ENCODE results near the gene PSTK.

Gene PSTK

DNA sequence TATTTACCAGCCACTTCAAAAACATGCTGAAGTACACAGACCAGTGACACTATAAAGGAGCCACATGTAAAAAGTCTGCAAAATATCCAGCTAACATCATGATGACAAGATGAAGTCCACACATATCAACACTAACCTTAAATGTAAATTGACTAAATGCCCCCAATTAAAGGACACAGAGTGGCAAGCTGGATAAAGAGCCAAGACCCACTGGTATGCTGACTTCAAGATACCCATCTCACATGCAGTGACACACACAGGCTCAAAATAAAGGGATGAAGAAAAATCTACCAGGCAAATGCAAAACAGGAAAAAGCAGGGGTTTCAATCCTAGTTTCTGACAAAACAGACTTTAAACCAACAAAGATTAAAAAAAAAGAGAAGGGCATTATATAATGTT lies 13.3 kb upstream of the PSTK start:
- no peaks in the 10 kb centered on the region for H3K36me3 ChIP-seq (ENCODE audit: insufficient read depth, low read length)
- H3K27ac ChIP-seq (ENCODE audit: low read depth, low read length): no peak overlapping the region
- H3K27me3 ChIP-seq (ENCODE audit: control insufficient read depth in 1 of 2, insufficient read depth in 2 of 2, low read length in 2 of 2): no peaks in the 10 kb centered on the region
- no peak overlapping the region for H3K9ac ChIP-seq (ENCODE audit: low read length)
- no peaks in the 10 kb centered on the region for H3K4me1 ChIP-seq (ENCODE audit: insufficient read depth, low read length)
- no peak overlapping the region for H3K4me3 ChIP-seq (ENCODE audit: low read depth in 1 of 2, low read length in 2 of 2)
- no peaks in the 10 kb centered on the region for H3K9me3 ChIP-seq (ENCODE audit: low read length)

DNA sequence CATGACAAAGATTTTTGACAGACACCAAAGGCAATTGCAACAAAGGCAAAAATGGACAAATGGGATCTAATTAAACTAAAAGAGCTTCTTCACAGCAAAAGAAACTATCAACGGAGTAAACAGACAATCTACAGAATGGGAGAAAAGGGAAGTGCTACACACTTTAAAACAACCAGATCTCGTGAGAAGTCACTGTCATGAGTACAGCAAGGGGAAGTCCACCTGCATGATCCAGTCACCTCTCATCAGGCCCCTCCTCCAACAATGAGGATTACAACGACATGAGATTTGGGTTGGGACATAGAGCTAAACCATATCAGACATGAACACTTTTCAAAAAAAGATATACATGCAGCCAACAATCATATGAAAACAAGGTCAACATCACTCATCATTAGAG lies 11.5 kb upstream of the PSTK start:
- H3K4me1 ChIP-seq (ENCODE audit: insufficient read depth, low read length): no peaks in the 10 kb centered on the region
- H3K36me3 ChIP-seq (ENCODE audit: insufficient read depth, low read length): no peaks in the 10 kb centered on the region
- no peak overlapping the region for H3K9ac ChIP-seq (ENCODE audit: low read length)
- no peak overlapping the region for H3K27ac ChIP-seq (ENCODE audit: low read depth, low read length)
- no peaks in the 10 kb centered on the region for H3K27me3 ChIP-seq (ENCODE audit: control insufficient read depth in 1 of 2, insufficient read depth in 2 of 2, low read length in 2 of 2)
- H3K9me3 ChIP-seq (ENCODE audit: low read length): no peaks in the 10 kb centered on the region
- no peak overlapping the region for H3K4me3 ChIP-seq (ENCODE audit: low read depth in 1 of 2, low read length in 2 of 2)

DNA sequence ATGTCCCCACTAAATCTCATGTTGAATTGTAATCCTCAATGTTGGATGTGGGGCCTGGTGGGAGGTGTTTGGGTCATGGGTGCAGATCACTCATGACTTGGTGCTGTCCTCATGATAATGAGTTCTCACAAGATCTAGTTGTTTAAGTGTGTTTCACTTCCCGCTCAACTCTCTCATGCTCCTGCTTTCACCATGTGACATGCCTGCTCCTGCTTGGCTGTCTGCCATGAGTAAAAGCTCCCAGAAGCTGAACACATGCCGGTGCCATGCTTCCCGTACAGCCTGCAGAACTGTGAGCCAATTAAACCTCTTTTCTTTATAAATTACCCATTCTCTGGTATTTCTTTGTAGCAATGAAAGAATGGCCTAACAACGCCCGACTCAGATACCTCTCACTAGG lies 6.2 kb upstream of the PSTK start:
- Histone ChIP-seq H3K36me3 (ENCODE audit: insufficient read depth, low read length) (no peaks in the 10 kb centered on the region), H3K9me3 (ENCODE audit: low read length) (no peaks in the 10 kb centered on the region), H3K4me3 (ENCODE audit: low read depth in 1 of 2, low read length in 2 of 2) (no peak overlapping the region), H3K27me3 (ENCODE audit: control insufficient read depth in 1 of 2, insufficient read depth in 2 of 2, low read length in 2 of 2) (no peaks in the 10 kb centered on the region), H3K4me1 (ENCODE audit: insufficient read depth, low read length) (no peaks in the 10 kb centered on the region), H3K9ac (ENCODE audit: low read length) (no peak overlapping the region), H3K27ac (ENCODE audit: low read depth, low read length) (no peak overlapping the region)

DNA sequence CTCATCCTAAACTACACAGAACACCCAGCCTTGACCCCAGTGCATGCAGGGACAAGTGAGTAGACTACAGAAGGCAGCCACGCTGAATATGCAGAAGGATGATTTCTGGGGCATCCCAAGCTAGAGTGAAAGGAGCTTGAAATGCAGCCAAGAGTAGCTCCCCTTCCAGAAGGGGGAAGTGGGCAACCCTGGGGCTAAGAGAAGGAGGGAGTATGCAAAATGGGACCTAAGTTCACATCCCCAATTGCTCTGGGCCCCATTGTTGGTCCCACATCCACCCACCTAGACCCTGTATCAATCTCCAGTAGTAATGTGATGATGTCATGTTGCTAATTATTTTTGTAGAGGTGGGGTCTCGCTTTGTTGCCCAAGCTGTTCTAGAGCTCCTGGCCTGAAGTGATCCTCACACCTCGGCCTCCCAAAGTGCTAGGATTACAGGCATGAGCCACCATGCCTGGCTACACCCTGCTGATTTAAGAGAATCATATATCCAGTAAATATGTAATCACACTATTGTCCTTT lies 5.6 kb upstream of the PSTK start:
- H3K27ac ChIP-seq (ENCODE audit: low read depth, low read length): no peak overlapping the region
- no peaks in the 10 kb centered on the region for H3K36me3 ChIP-seq (ENCODE audit: insufficient read depth, low read length)
- no peak overlapping the region for H3K4me3 ChIP-seq (ENCODE audit: low read depth in 1 of 2, low read length in 2 of 2)
- H3K27me3 ChIP-seq (ENCODE audit: control insufficient read depth in 1 of 2, insufficient read depth in 2 of 2, low read length in 2 of 2): no peaks in the 10 kb centered on the region
- no peak overlapping the region for H3K9ac ChIP-seq (ENCODE audit: low read length)
- H3K4me1 ChIP-seq (ENCODE audit: insufficient read depth, low read length): peaks cover 3% of the 10 kb centered on the region
- H3K9me3 ChIP-seq (ENCODE audit: low read length): no peaks in the 10 kb centered on the region

DNA sequence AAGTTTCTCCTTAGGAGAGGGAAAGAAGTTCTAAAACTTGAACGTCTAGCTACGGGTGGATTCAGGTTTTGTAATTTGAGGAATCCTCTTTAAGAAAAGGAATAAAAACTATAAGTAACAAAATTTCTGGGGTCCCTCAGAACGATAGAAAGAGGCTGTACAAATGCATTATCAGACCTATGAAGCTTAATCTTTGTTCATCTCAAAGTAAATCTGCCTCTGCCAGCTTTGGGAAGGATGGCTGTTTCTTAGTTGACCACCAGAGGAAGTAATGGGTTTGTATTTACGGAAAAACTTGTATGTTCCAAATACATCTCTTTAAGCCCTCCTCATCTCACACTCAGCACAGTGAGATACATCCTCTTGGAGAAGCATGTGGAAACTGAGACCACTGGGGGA lies 864 bp downstream of the PSTK start:
- no peaks in the 10 kb centered on the region for H3K9me3 ChIP-seq (ENCODE audit: low read length)
- H3K4me1 ChIP-seq (ENCODE audit: insufficient read depth, low read length): peaks cover 12% of the 10 kb centered on the region
- no peak overlapping the region for H3K9ac ChIP-seq (ENCODE audit: low read length)
- H3K27ac ChIP-seq (ENCODE audit: low read depth, low read length): no peak overlapping the region
- no peaks in the 10 kb centered on the region for H3K36me3 ChIP-seq (ENCODE audit: insufficient read depth, low read length)
- peak overlapping the region; percentile 25 to 62 for H3K4me3 ChIP-seq (ENCODE audit: low read depth in 1 of 2, low read length in 2 of 2)
- H3K27me3 ChIP-seq (ENCODE audit: control insufficient read depth in 1 of 2, insufficient read depth in 2 of 2, low read length in 2 of 2): no peaks in the 10 kb centered on the region

DNA sequence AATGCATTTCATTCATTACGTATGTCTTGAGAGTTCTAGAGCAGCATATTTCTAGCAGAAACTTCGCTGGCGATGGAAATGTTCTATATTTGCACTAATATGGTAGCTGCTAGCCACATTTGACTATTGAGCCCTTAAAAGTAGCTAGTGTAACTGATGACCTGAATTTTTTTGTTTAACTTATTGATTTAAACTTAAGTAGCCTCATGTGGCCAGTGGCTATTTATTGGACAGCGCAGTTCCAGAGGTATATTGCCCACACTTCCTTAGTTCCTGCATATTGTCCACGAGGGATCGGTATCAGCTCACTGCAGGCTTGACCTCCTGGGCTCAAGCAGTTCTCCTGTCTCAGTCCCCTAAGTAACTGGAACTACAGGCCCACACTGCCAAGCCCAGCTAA lies 3.7 kb downstream of the PSTK start:
- H3K4me3 ChIP-seq (ENCODE audit: low read depth in 1 of 2, low read length in 2 of 2): no peak overlapping the region
- H3K27ac ChIP-seq (ENCODE audit: low read depth, low read length): no peak overlapping the region
- H3K9me3 ChIP-seq (ENCODE audit: low read length): no peaks in the 10 kb centered on the region
- H3K9ac ChIP-seq (ENCODE audit: low read length): no peak overlapping the region
- H3K36me3 ChIP-seq (ENCODE audit: insufficient read depth, low read length): no peaks in the 10 kb centered on the region
- no peaks in the 10 kb centered on the region for H3K27me3 ChIP-seq (ENCODE audit: control insufficient read depth in 1 of 2, insufficient read depth in 2 of 2, low read length in 2 of 2)
- H3K4me1 ChIP-seq (ENCODE audit: insufficient read depth, low read length): peaks cover 12% of the 10 kb centered on the region

DNA sequence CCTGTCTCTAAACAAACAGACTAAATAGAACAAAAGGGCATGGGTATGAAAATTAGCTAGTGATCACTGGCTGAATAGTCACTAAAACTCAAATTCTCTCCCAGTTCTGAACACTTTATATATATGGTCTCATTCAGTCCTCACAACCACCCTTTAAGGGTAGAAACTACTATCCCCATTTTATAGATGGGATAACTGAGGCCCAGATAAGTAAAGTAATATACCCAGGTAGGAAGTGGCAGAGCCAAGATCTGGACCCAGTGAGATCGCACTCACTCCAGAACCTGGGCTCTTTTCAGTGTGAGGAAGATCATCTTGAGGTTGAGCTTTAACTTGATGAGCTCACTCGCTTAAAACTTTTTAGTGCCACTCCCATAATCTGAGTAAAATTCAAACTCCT lies 4.5 kb downstream of the PSTK start:
- Histone ChIP-seq H3K9ac (ENCODE audit: low read length) (no peak overlapping the region), H3K4me1 (ENCODE audit: insufficient read depth, low read length) (peaks cover 8% of the 10 kb centered on the region), H3K4me3 (ENCODE audit: low read depth in 1 of 2, low read length in 2 of 2) (no peak overlapping the region), H3K27me3 (ENCODE audit: control insufficient read depth in 1 of 2, insufficient read depth in 2 of 2, low read length in 2 of 2) (no peaks in the 10 kb centered on the region), H3K9me3 (ENCODE audit: low read length) (no peaks in the 10 kb centered on the region), H3K27ac (ENCODE audit: low read depth, low read length) (no peak overlapping the region), H3K36me3 (ENCODE audit: insufficient read depth, low read length) (no peaks in the 10 kb centered on the region)

DNA sequence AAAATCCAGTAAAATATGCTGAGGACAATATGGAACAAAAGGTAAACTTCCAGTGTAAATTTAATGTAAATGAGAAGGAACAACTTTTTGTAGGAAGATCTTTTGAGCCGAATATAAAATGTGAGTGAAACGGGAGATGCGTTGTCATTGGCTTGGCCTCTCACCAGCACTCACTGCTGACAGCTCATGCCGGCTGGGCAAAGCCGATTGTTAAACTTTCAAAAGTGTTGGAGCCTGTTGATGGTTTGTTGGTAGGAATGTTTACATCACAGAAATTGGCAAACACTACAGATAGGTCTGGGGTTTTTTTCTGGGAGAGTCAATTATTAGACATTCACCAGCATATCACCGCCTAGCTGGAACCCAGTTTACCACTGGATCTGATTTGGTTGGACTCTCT lies 6.1 kb downstream of the PSTK start:
- Histone ChIP-seq H3K9me3 (ENCODE audit: low read length) (no peaks in the 10 kb centered on the region), H3K27me3 (ENCODE audit: control insufficient read depth in 1 of 2, insufficient read depth in 2 of 2, low read length in 2 of 2) (no peaks in the 10 kb centered on the region), H3K4me3 (ENCODE audit: low read depth in 1 of 2, low read length in 2 of 2) (no peak overlapping the region), H3K4me1 (ENCODE audit: insufficient read depth, low read length) (no peaks in the 10 kb centered on the region), H3K36me3 (ENCODE audit: insufficient read depth, low read length) (no peaks in the 10 kb centered on the region), H3K27ac (ENCODE audit: low read depth, low read length) (no peak overlapping the region), H3K9ac (ENCODE audit: low read length) (no peak overlapping the region)

DNA sequence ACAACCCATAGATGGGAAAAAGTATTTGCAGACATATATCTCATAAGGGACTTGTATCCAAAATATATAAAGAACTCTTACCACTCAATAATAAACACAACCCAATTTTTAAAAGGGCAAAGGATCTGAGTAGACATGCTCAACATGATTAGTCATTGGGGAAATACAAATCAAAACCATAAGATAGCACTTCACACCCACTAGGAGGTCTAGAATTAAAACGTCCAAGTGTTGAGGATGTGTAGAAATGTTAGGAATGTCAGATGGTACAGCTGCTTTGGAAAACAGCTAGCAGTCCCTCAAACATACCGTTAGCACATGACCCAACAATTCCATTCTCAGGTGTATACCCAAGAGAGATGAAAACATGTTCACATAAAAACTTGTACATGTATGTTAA lies 8.3 kb downstream of the PSTK start:
- no peaks in the 10 kb centered on the region for H3K27me3 ChIP-seq (ENCODE audit: control insufficient read depth in 1 of 2, insufficient read depth in 2 of 2, low read length in 2 of 2)
- no peak overlapping the region for H3K27ac ChIP-seq (ENCODE audit: low read depth, low read length)
- no peak overlapping the region for H3K9ac ChIP-seq (ENCODE audit: low read length)
- H3K9me3 ChIP-seq (ENCODE audit: low read length): no peaks in the 10 kb centered on the region
- no peaks in the 10 kb centered on the region for H3K4me1 ChIP-seq (ENCODE audit: insufficient read depth, low read length)
- H3K4me3 ChIP-seq (ENCODE audit: low read depth in 1 of 2, low read length in 2 of 2): no peak overlapping the region
- peaks cover 4% of the 10 kb centered on the region for H3K36me3 ChIP-seq (ENCODE audit: insufficient read depth, low read length)

DNA sequence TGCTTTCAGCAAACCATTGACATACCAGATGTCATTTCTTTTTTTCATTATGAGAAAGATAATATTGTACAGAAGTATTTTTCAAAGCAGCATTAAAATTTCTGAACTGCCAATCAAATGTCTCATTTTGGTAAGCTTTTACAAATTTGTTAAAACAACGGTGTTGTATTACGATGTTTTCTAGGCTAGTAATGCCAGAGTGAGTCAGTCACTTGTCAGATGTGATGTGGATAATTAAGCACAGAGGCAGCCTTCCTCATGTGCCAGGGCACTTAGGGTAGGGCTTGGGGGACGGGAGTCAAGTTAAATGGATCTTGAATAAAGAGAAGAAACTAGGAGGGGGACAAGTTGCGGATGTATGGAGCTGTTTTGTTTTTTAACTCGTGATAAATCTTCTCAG lies 10.1 kb downstream of the PSTK start:
- Histone ChIP-seq H3K4me1 (ENCODE audit: insufficient read depth, low read length) (no peaks in the 10 kb centered on the region), H3K36me3 (ENCODE audit: insufficient read depth, low read length) (peaks cover 18% of the 10 kb centered on the region), H3K4me3 (ENCODE audit: low read depth in 1 of 2, low read length in 2 of 2) (no peak overlapping the region), H3K9ac (ENCODE audit: low read length) (no peak overlapping the region), H3K27me3 (ENCODE audit: control insufficient read depth in 1 of 2, insufficient read depth in 2 of 2, low read length in 2 of 2) (no peaks in the 10 kb centered on the region), H3K27ac (ENCODE audit: low read depth, low read length) (no peak overlapping the region), H3K9me3 (ENCODE audit: low read length) (no peaks in the 10 kb centered on the region)

DNA sequence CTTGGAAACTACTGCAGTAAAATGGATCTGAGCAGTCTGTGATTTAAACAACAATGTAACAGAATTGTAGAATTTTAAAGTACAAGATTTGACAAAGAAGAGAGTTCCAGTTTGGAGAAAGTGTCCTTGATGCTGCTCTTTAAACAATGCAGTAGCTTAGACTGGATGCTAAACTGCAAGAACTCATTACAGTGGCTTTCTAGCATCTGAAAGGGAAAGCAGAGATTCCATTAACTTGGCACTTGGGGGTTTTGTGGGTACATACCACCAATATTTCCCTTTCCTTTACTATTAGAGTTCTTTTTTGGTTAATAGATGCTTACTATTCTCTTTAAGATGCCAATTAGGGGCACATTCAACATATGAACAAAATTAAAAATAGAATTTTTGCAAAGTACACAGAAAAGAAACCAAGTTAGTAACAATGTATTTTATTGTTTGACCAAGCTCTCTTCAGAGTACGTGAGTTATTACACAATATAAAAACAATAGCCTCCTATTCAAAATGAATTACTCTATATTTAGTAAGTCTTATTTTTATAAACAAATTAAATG lies 11.9 kb downstream of the PSTK start:
- Histone ChIP-seq H3K27ac (ENCODE audit: low read depth, low read length) (no peak overlapping the region), H3K4me3 (ENCODE audit: low read depth in 1 of 2, low read length in 2 of 2) (no peak overlapping the region), H3K36me3 (ENCODE audit: insufficient read depth, low read length) (peaks cover 34% of the 10 kb centered on the region), H3K9me3 (ENCODE audit: low read length) (no peaks in the 10 kb centered on the region), H3K27me3 (ENCODE audit: control insufficient read depth in 1 of 2, insufficient read depth in 2 of 2, low read length in 2 of 2) (no peaks in the 10 kb centered on the region), H3K9ac (ENCODE audit: low read length) (no peak overlapping the region), H3K4me1 (ENCODE audit: insufficient read depth, low read length) (no peaks in the 10 kb centered on the region)

DNA sequence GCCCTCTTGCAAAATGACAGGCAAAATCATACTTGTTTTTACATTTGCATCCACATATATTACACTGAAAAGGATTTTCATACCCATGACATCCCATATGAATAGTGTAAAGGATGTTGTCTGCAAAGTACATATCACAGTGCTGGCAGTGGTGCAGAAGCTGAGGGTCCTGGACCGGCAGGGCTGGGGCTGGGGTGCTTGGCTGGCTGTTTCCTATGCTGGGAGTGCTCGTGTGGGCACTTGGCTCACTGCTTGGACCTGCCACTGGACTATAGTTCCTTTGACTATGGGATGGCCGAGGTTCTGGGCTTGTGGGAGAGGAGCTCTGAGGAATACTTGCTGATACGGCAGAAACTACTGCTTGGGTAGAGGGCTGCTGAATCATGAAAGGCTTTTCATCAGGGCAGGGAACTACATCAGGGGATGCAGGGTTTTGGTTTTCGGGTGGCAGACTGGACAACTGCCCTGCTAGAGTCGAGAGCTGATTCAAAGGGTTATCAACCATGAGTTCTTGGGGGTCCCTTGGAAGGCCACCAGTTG lies 13.7 kb downstream of the PSTK start:
- Histone ChIP-seq H3K27ac (ENCODE audit: low read depth, low read length) (no peak overlapping the region), H3K9me3 (ENCODE audit: low read length) (no peaks in the 10 kb centered on the region), H3K27me3 (ENCODE audit: control insufficient read depth in 1 of 2, insufficient read depth in 2 of 2, low read length in 2 of 2) (no peaks in the 10 kb centered on the region), H3K4me1 (ENCODE audit: insufficient read depth, low read length) (no peaks in the 10 kb centered on the region), H3K36me3 (ENCODE audit: insufficient read depth, low read length) (peaks cover 46% of the 10 kb centered on the region), H3K9ac (ENCODE audit: low read length) (no peak overlapping the region), H3K4me3 (ENCODE audit: low read depth in 1 of 2, low read length in 2 of 2) (no peak overlapping the region)

All from muscle layer of colon (tissue), 2 donors.